ENCODE data around the gene ORM1.

DNA sequence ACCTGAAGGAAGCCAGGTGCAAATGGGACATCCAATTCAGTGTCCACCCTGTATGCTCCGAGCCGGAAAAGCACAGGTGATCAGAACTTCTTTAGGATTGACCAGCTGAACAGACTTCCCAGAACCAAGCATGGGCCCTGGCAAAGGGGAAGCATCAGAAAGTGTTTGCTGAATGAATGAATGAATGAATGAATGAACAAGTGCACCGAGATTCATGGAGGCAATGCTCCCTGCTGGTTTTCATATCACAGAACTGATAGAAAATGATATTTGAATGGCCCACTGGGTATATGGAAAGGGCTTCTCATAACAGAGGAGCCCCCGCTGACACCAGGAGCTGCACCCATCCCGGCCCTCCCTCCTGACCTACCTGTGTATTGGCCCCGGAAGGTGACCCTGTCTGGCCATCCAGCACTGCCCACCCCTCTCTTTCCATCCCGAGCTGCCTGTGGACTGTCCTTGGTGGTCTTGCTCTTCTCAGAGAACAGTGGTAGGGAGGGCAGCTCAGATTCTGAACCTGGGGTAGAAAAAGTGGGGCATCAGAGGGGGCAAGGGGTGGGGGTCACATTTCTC, 22.7 kb downstream of the ORM1 start:
- TF ChIP-seq, protein P1, sequence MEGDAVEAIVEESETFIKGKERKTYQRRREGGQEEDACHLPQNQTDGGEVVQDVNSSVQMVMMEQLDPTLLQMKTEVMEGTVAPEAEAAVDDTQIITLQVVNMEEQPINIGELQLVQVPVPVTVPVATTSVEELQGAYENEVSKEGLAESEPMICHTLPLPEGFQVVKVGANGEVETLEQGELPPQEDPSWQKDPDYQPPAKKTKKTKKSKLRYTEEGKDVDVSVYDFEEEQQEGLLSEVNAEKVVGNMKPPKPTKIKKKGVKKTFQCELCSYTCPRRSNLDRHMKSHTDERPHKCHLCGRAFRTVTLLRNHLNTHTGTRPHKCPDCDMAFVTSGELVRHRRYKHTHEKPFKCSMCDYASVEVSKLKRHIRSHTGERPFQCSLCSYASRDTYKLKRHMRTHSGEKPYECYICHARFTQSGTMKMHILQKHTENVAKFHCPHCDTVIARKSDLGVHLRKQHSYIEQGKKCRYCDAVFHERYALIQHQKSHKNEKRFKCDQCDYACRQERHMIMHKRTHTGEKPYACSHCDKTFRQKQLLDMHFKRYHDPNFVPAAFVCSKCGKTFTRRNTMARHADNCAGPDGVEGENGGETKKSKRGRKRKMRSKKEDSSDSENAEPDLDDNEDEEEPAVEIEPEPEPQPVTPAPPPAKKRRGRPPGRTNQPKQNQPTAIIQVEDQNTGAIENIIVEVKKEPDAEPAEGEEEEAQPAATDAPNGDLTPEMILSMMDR (conservative IDR thresholded peaks at IDR 0.05; ENCODE audit: low read length) = no peak
- TF ChIP-seq EZH2phosphoT487 (IDR thresholded peaks at IDR 0.05; ENCODE audit: borderline replicate concordance) = no peak
